LNCAP (cell line): ENCODE data around the gene KCNJ2.

ENCODE experiments used
- TF ChIP-seq, protein P1 (sequence below): fragments of 450-650 bp; IDR thresholded peaks from 2 replicates; pipeline ENCODE4 v1.5.1; 2017; ENCODE audit warnings: mild to moderate bottlenecking

The KCNJ2 gene

DNA sequence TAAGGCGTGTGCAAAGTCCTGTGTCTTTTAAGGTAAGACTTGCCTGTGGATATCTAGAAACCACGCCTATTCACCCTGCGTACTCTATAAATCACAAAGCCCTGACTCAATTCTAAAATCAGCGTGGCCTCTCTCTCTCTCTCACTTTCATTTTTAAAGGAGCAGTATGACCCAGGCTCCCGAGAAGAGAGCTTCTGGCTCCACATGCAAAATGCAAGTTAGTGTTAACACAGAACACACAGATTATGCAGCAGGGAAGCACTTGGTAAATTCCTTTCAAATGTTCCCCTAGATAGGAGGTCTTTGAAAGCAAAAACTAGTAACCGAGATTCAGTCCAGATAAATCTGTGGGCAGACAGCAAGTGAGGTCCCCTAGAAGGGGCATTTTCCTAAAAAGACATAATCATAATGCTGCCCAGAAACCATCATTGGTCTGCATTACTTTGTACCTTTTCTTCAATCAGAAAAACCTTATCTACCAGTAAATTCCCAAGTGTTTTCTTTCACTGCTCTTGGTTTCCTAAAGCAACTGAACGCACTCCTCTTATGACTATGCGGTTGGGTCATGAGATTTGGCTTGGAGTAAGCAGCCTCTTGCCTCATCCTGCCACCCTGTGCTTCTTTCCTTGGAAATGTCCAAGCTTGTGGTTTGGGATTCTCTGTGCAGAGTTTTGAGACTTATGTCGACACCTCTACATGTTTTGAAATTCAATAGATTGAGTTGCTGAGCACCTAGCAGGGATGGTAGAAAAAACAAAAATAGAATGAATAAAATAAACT lies 31.7 kb upstream of the KCNJ2 start:
- TF ChIP-seq, protein P1, sequence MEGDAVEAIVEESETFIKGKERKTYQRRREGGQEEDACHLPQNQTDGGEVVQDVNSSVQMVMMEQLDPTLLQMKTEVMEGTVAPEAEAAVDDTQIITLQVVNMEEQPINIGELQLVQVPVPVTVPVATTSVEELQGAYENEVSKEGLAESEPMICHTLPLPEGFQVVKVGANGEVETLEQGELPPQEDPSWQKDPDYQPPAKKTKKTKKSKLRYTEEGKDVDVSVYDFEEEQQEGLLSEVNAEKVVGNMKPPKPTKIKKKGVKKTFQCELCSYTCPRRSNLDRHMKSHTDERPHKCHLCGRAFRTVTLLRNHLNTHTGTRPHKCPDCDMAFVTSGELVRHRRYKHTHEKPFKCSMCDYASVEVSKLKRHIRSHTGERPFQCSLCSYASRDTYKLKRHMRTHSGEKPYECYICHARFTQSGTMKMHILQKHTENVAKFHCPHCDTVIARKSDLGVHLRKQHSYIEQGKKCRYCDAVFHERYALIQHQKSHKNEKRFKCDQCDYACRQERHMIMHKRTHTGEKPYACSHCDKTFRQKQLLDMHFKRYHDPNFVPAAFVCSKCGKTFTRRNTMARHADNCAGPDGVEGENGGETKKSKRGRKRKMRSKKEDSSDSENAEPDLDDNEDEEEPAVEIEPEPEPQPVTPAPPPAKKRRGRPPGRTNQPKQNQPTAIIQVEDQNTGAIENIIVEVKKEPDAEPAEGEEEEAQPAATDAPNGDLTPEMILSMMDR: no peak

DNA sequence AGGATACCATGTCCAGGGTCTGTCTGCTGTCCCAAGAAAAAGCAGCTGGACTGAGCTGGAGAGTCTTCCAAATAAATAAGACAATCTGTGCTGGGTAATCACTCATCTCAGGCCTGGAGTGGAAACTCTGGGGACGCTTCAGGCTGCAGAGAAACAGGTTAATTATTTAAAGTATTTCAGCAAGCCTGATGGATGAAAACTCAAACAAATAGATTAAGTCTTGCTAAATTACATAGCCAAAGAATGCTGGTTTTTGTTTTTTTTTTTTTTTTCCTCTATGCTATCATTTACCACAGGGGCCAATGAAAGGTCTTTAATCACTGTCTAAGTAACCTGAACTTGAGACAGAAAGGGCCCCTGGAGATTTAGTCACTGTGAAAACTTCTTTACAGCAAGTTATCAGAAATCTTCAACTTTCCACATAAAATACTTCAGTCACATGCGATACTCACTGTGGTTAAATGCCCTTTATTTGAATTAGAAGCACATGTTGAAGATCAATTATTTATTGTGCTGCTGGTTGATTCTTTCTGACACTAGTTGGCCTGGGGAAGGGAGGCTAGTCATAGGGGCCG lies 31.0 kb upstream of the KCNJ2 start:
- TF ChIP-seq, protein P1: no peak

DNA sequence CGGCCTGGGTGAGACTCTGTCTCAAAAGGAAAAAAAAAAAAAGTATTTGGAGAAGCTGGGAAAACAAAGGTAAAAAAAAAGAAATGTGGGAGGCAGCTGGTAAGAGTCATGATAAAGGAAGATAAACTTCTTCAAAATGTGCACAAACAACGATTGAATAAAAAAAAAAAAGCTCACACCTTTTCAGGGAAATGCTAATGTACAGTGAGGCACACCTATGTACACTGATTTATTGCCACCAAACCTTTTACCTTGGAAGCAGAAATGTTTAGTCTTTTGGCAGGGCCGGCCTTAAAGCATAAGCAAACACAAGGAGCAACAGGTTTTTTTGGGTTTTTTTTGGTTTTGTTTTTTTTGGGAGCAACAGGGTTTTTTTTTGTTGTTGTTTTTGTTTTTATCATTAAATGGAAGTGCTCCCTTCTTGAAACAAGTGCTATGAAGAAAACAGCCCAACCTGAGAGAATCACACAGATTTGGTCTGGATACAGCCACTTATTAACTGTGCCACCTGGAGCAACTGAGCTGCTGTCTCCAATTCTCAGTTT lies 29.8 kb upstream of the KCNJ2 start:
- TF ChIP-seq, protein P1: no peak

DNA sequence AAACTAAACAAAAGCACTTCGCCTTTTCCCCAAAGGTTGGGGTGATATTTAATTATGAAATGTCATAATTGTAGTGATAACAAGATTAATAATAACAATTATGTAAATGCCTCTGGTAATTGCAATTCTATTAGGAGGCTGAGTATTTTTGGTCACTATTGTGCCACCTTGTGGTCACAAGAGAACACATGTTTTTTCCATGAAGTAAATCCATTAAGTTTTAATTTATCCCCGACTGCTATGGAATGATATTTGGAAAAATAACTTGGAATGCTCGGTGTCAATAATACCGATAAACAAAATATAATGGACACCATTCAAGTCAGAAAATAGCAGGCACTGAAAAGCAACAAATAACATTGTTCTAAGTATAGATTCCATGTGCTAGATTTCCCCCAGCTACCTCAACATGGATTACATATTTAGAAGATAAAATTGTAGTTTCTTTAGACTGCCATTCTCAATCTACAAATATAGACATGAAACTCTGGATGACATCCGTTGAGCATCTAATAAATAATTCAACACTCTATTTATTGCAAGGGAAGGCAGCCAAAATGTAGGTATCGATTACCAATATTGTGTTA lies 25.0 kb upstream of the KCNJ2 start:
- TF ChIP-seq, protein P1: peak; percentile 69

DNA sequence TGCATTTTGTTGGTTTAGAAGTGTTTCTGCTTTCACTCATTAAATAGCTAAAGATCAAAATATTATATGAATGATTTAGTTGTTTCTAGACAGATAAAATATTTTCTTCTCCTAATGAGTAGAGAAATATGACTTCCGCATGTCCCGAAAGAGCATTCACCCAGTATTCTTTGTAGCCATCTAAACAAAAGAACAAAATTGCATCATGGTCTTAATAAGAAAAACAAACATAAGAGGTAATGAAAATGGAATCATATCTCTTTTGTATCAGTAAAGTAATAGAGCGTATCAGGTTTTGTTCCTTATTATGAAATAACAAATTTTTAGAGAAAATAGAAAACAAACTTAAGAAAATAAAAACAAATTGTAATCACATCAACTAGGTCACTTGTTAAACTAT lies 16.1 kb upstream of the KCNJ2 start:
- TF ChIP-seq, protein P1: no peak

DNA sequence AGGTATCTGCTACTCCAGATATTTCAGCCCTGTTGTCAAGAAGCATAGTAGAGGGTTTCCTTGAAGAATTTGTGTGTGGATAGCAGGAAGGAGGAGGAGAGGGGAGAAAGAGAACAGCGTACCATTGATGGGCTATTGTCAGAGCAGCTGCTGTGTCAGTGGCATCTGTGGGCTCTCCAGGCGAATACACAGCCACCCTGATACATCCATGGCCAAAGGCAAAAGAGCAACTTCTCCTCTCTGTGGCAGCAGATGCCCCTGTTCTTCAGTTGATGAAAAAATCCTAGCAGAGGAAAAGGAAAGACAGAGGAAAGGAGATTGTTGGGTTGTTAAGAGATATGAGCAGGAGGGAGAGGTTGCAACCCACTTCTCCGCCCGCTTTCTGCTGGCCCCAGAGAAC lies 12.2 kb upstream of the KCNJ2 start:
- TF ChIP-seq, protein P1: no peak

DNA sequence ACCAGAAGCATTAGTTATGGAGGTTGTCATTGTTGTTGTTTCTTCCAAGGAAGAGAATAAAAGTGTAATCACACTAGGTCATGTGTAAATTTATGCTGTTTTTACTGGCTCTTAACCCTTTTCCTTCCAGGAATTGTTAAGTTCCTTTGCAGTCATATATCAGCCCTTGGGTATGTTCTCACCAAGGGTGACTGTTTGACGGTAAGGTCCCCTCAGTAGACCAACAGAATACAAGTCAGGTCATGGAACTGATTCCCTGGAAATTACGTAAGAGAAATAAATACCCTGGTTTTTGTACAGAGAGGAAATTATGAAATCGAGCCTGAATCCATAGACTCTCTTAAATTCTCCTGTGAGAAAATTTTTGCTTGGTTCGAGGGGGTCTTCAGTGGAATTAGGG lies 11.2 kb upstream of the KCNJ2 start:
- TF ChIP-seq, protein P1: no peak
